GM18867 (cell line): ENCODE data around the gene CNGA2.

Experiments used
- ATAC-seq: cut with Tn5 transposase; IDR thresholded peaks from one replicate; pipeline ENCODE4 v1.9.1; 2021; ENCODE audit warnings: mild to moderate bottlenecking, moderate library complexity; ENCODE audit not compliant: unreplicated experiment

CNGA2 gene

DNA sequence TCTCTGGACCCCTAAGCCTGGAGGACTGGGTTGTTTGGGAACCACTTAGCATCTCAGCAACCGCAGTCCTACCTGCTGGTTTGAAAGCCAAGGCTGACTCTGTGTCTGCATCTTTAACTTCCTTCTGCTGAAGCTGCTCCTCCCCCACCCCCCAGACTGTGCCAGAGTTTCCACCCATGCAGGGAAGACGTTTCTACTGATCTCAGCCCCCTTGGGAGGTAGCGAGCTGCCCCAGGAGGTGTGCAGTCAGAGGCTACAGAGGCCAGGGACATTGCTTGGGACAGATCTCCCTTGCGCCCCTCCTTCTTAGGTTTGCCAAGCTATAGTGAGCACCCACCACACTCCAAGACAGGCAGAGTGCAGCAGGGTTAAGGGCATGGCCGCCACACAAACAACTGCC, 23.4 kb upstream of the CNGA2 start:
- no peak for ATAC-seq

- ATAC-seq = no peak
Measured at GRCh38 chrX:151711787-151712186, 22.8 kb upstream of the CNGA2 start.

GRCh38 chrX:151712253-151712652, 22.3 kb upstream of the CNGA2 start:
- no peak for ATAC-seq

GRCh38 chrX:151713849-151714248, 20.7 kb upstream of the CNGA2 start:
- peak; percentile 64 for ATAC-seq

DNA sequence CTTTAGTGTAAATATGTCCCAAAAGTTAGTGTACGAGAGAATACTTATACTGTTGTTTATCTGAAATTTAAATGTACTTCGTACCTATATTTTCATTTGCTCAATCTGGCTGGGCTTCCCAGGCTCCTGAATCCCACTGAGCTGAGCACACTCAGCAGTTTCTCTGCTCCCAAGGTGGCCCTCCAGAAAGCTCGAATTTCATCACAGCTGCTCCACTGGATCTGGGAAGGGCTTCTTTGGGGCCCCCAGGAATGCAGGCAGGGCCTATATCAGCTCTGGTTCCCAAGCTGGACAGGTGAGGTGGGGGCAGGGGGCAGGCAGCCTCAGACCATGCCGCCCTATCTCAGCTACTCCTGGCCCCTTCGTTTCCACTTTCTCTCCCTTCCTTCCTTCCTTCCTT, 20.2 kb upstream of the CNGA2 start:
- no peak for ATAC-seq

DNA sequence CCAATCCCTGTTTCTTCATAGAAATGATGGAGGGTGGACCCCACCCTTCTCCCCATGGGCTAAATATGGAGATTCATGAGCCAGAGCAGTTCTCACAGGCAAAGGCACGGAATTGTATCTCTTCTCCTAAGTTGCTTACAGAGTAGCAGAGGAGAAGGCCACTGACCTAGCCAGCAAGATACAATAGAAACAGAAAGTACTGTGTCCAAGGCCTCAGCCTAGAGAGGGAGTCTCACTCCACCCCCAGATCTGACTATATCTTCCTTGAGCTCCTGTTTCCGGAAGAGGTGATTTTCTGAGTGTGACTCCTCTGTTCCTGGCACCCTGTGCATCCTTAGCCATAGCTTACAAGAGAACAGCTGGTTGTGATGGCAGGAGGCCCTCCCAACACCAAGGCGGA, 18.8 kb upstream of the CNGA2 start, which contains the start of gene FATE1:
TSS of gene FATE1 (plus strand) at position 284 of the 400 bp plus-strand sequence. CDS start at position 369, 85 bp downstream.
- no peak for ATAC-seq

DNA sequence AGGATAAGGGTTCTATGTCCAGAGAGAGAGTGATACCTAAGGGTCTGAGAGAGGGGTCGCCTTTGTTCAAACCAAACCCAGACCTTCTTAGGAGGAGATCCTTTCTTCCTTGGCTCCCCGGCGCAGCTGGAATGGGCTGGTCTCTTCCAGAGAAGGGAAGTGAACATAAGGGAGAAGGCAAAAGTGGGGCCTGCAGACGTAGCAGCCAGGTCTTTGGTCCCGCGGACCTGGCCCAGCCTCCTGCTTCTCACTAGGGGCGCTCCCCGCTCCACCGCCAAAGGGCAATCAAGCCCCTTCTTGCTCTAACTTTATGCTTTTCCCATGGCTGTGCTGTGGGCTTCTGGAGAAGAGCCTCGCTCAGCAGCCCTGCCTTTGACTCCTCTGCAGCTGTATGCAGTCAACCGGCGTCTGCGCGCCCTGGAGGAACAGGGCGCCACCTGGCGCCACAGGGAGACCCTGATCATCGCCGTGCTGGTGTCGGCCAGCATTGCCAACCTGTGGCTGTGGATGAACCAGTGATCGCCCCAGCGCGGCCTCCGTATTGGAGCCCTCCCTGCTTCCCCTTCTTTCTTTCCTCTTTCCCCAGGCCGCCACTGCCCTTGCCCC, 12.2 kb upstream of the CNGA2 start:
- peak; percentile 68 for ATAC-seq

DNA sequence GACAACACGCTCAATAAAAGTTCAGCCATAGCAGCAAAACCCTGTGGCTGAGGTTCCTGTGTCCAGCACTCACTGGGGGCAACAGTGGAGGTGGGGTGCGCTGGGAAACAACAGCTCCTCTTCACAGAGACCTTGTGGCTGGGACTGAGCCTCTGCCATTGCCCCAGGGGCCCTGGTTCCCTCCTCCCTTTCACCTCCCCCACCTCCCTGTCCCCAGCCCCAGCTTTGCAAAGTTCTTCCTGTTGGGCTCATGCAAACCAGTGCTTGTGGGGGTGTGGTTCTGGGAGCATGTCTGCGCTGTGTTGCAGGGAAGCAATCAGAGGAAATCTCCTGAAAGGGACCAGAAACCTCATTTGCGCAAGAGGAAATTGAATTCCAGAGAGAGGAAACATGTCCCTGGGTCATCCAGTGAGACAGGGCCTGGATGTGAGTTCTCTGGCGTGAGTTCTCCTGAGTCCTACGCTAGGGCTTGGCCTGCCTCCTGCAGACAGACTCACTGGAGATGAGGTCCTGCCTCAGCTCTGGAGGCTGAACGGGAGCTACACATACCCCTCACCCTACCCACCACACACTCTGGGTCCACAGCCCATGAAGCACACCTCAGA, 11.3 kb upstream of the CNGA2 start:
- ATAC-seq = no peak

GRCh38 chrX:151724563-151725337, 9.8 kb upstream of the CNGA2 start:
- no peak for ATAC-seq

- ATAC-seq = no peak
Measured at GRCh38 chrX:151725338-151725614, 9.3 kb upstream of the CNGA2 start.

DNA sequence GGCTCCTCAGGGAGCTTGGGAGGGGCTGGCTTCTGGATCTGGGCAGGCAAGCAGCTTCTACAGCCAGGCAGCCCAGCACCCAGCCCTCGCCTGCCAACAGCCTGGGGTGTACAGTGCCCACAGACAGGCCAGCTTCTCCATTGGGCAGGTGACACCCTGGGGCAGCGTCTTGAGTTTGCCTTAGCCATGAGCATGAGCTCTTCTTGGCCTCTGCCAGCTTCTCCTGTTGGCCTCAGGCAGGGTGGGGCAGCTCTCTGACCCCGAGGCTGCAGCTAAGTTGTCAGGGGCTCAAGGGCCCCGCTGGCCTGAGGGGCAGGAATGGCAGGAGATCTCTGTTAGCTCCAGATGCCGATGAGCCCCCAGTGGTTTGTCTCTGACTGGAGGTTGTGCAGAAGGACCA, 7.8 kb upstream of the CNGA2 start:
- ATAC-seq = no peak

- ATAC-seq = no peak
Measured at GRCh38 chrX:151727346-151727745, 7.2 kb upstream of the CNGA2 start.

- no peak for ATAC-seq
Measured at GRCh38 chrX:151729056-151729725, 5.4 kb upstream of the CNGA2 start.

DNA sequence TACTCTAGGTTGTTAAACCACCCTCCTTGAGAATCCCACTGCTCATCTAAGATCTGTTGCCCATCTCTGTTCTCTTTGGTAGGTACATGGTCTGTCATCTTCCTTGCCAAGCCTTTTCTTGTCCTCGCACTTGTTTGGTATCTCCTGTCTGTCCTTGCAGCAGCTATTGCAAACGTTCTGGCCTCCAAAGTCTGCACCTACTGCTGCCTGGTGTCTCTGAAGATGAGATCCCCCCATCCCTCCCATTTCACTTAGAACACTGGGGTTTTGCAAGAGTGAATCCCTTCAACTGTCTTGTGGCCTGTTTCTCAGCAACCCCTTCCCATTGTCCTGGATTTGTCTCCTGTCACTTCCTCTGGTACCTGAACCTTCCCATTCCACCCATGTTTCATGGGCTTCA, 673 bp downstream of the CNGA2 start:
- ATAC-seq = no peak

GRCh38 chrX:151736685-151737084, 2.1 kb downstream of the CNGA2 start:
- no peak for ATAC-seq

DNA sequence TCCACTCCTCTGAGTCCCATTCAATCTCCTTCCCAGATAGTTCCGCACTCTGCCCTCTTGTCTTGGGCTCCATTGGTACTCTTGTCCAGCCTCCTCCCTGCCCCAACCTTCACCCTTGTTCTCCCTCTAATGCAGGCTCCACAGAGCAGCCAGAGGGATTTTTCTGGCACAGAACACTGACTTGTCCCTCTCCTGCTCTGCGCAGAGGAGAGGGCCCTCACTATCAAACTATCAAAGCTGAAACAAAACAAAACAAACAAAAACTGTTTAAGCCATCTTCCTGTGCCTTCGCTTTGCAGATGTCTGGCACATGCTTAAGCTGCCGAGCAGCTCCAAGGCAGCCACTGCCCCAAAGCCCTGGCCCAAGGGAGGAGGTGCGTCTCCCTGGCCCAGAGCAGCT, 2.9 kb downstream of the CNGA2 start:
- no peak for ATAC-seq

GRCh38 chrX:151738751-151739150, 4.2 kb downstream of the CNGA2 start:
- ATAC-seq = no peak

GRCh38 chrX:151741606-151742005, 7.1 kb downstream of the CNGA2 start:
- no peak for ATAC-seq

DNA sequence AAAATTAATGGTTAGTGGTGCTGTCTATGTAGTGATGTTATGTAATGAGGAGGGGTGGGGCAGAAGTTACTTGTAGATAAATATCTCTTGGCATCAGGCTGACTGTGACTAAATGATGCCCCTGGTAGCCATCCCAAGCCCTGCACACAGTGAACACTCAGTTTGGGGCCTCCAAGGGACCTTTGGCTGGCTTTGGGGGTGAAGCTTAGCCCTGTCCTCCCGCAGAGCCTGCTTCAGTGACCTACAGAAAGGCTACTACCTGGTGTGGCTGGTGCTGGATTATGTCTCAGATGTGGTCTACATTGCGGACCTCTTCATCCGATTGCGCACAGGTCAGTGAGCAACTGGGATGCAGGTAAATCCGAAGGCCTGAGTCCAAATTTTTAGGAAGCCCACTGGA, 7.8 kb downstream of the CNGA2 start:
- no peak for ATAC-seq

- ATAC-seq = no peak
Measured at GRCh38 chrX:151743651-151744470, 9.3 kb downstream of the CNGA2 start.

- ATAC-seq = no peak
Measured at GRCh38 chrX:151745651-151746050, 11.1 kb downstream of the CNGA2 start.
